HG02938 (cell line): ENCODE results near the gene SEC14L3.

Experiments used
- ATAC-seq: cut with Tn5 transposase; IDR thresholded peaks from one replicate; pipeline ENCODE4 v1.9.1; 2021; ENCODE audit warnings: mild to moderate bottlenecking, moderate library complexity; ENCODE audit not compliant: unreplicated experiment

Gene SEC14L3

DNA sequence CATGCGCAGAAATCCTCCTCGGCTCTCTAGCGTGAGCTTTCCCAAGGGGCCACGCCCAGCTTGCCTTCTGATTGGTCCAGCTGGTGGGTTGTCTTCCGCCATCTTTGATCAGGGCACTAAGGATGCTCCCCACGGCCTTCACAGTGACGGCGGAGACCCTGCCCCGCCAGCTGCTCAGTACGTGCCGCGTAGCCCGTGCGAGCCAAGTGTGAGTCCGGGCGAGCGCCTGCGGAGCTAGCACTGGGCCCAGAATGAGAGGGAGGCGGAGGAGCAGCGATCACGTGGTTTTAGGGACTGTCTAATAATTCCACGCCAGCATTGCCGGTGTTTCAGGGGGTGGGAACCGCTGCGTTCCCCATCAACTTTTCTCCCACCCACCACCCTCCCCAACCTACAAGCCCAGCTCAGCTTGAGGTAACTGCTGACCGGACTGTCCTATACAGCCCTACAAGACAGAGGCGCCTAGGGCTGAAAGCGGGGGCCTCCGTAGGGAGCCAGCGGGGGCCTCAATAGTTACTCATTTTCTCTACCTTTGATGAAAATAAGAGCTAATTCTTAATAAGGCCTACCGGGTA lies 47.8 kb downstream of the SEC14L3 start:
- peak; percentile 87 for ATAC-seq

DNA sequence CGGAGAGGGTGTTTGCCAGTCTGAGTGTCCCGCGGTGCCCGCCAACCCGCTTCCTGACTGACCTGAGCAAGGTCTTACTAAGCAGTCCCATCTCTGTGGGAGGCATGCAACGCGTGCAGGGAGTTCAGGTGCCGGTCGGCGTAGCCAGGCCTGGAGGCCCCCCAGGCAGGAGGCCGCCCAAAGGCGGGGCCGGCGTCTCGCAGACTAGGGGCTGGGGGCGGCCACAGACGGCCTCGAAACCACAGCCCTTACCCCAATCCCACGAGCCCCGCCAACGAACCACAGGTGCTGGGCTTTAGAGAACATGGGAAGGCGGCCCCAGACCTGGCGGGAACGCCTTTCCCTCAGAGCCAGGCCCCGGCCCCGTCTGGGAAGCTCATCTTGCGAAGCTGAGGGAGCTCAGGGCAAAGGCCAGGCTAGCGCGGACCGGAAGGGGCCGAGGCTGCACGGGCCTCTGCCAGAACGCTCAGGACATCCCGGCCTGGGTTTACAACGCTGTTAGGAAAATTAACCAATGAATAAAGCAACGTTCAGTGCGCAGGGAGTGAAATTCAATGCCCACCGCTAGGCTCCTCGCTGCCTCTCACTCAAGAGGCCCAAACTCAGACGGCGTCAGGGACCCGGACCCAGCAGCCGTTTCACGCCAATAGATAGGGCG lies 48.4 kb downstream of the SEC14L3 start:
- peak; percentile 21 for ATAC-seq

DNA sequence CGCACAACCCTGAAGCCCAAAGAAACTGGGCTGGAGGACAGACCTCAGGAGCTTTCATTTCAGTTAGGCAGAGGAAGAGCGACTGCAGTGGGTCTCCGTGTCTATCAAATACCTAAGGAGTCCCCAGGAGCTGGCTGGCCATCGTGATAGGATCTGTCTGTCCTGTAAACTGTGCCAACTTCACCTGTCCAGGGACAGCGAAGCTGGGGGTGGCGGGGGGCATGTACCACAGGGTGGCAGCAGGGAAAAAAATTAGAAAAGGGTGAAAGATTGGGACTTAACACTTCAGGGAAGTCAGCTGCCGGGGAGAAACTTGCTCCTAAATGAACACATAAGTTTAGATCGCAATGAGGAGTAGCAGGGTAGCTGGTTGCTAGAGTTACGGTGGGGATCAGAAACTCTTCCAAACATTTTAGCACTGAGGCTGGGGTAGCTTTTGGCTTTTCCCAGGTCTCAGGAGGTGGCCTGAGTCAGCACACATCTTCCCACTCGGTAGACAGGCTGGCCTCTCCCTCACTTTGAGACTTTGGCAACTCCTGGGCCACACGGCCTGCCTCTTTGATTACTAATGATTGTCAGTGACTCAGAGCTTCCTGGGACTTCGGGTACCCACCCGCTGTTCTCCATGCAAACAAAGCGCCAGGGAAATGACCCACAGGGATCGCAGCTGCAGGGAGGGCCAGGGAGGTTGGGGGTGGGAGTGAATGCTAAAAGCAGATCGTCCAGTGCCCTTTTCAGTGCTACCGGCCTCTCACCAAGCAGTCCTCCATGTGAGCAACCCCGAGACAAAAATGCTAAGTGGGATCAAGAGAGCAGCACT lies 49.1 kb downstream of the SEC14L3 start:
- ATAC-seq: no peak

DNA sequence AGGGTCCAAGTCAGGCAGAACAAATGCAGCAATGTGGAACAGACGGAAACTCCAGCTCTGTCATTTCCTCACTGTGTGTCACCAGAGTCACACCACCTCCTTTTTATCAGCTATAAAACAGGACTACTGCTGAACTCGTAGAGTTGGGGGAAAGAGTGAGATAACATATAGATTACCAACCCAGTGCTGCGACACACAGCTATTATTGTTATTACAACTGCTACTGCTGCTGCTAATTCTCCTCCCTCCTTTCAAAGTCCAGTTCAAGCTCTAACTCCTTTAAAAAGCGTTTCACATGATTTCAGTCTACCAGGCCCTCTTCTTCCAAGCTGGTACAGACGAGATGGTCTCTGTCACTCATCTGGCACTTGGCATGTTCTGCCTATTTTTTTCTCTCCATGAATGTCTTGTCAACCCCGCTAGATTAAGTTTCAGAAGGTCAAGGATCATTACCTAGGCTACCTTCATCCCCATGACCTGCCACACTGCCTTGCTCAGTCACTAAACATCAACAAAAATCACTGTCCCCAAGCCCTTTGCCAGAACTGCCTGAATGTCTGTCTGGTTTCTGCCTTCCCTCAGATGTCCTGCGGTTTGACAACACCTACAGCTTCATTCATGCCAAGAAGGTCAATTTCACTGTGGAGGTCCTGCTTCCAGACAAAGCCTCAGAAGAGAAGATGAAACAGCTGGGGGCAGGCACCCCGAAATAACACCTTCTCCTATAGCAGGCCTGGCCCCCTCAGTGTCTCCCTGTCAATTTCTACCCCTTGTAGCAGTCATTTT lies 49.9 kb downstream of the SEC14L3 start:
- no peak for ATAC-seq

DNA sequence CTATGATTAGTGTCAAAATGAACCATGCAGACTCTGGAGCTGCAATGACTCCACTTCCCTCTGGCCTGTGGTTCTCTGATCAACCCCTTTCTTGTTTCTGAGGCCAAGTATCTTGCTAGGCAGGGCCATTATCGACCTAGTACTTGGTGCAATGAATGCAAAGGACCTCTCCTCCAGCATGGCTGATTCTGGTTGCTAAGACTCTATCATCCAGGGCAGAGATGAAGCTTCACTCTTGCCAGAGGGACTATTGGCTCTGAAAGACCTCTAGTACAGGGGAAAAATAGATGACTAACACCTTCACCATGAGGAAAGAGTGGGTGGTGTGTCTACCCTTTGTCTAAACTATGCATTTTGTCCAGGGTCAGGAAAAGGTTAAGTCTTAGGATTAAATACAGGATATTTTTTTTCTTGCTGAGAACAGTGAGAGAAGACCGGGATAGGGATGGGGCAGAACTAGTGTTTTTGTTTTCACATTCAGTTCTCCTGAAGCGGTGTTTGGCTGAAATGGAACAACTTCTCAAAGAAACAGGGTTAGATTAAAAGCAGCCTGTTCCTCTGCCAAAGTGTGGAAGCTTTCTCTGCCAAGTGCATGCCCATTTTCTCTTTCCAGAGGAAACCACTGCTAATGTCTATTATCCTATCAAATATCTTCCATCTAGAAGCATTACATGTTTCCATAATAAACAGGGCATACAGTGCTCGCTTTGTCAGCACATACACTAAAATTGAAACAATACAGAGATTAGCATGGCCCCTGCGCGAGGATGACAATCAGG lies 51.3 kb downstream of the SEC14L3 start:
- no peak for ATAC-seq

DNA sequence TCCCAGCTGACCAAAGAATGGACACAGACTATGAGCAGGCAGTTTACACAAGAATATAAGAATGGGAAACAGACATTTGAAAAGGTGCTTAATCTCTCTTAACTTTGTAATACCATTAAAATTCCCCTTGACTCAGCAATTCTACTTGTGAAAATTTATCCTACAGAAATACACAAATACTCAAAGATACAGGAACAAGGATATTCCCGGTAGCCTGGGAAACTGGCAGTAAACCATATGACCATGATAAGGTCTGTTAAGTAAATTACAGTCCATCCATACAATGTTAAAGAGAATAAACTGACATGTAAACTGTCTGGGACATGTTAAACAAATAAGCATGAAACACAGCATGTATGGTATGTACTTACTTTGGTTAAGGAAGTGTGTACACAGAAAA lies 55.0 kb downstream of the SEC14L3 start:
- no peak for ATAC-seq

DNA sequence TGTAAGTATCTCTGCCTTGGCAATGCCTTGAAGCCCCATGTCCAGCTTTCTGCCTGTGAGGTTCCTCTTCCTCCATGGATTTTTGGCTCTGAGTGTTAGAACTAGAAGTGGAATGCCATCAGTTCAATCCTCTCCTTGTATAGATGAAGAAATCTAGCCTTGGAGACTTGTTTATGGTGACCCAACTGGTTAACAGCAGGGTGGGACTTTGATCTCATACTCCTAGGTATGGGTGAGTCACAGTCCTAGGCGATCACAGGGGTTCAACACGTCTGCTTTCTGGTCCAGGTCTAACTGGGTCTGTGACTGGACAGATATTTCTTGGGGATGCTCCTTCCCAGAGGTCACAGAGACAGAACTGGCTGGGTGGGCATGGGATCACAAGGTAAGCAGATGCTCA lies 55.4 kb downstream of the SEC14L3 start:
- no peak for ATAC-seq

DNA sequence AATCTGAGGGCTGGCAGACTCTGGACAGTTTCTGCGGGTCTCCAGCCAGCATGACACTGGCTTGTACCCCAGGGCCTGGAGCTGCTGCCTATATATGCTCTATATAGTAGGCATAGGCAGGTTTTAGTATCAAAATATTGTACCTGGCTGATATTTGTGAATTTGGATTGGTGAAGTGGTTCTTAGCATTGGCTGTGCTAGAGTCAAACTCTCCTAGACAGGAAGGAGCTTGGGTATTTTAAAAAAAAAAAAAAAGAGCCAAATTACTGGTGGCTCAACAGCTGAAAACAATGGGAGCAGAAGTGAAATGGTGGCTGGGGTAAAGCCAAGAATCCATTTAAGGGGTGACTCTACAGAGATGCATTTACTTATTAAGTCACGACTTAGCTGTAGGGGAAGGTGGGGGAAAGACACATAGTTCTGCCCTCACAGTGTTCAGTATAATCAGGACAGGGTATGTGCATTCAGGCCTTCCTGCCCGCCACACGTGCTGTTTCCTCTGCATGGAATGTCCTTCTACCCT lies 57.2 kb downstream of the SEC14L3 start:
- no peak for ATAC-seq

DNA sequence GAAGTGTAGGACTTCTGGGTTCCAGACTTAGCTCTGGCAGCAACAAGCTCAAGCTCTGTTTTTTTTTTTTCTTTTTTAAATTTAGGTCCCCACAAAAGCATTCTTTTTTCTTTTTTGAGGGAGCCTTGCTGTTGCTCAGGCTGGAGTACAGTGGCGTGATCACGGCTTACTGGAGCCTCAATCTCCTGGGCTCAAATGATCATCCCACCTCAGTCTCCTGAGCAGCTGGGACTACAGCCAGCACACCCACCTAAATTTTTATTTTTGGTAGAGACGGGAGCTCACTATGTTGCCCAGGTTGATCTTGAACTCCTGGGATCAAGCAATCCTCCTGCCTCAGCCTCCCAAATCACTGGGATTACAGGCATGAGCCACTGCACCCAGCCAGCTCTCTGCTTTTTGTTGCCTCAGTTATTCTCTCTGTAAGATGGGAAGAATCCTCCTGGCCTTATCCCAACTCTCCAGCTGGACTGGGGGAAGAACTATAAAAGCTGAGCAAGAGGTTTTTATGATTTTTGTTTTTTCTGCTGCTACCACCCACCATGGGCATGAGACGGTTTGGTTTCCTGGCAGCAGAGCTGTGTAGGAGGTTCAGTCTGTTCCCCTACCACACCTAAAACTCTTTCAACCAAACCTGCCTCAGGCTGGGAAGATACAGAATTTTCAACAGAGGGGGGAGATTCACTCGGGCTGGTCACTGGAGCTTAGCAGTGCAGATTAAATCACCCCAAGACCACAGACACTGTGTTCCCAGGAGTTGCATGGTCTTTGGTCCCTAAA lies 57.9 kb downstream of the SEC14L3 start:
- no peak for ATAC-seq

DNA sequence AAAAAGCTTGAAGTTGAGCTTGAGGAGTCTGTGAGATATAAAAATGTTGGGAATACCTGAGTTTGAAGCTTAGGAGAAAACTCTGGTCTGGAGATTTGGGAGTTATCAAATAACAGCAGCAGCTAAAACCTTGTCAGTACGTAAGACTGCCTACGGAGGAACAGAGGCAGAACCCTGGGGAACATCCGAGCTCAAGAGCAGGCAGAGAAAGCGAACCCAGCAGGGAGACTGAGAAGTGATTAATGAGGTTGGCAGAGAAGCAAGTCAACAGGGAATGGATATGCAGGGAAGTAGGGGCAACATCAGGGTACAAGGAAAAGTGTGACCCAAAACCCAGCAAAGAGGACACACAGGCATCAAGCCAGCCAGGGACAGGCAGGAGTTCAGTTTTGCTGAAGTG lies 58.8 kb downstream of the SEC14L3 start:
- no peak for ATAC-seq

DNA sequence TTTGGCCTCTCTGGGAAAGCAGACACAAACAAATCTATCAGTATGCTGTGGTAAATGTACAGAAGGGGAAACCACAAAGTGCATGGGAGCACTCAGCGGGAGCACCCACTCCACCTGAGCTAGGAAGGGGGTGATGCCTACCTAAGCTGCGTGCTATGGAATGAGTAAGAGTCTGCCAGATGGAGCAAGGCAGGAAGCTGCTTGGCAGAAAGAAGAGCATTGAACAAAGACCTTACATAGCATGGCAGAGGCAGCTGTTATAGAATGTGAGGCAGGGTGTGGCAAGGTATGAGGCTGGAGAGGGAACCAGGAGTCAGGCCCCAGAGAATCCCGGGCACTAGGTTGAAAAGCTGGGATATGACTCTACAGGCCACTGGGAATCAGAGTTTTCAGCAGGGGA lies 60.0 kb downstream of the SEC14L3 start:
- no peak for ATAC-seq
